Measurements from ENCODE around the gene PHF21A.

PHF21A gene

GRCh38 chr11:46079662-46080061 is 41.6 kb downstream of the PHF21A start:
- TF ChIP-seq ZFX (IDR thresholded peaks at IDR 0.05) (no peak), CTCF (conservative IDR thresholded peaks at IDR 0.05) (no peak)
- no peak overlapping the region for H3K27ac ChIP-seq

GRCh38 chr11:46075928-46076327 is 45.3 kb downstream of the PHF21A start:
- TF ChIP-seq CTCF (conservative IDR thresholded peaks at IDR 0.05) (peak; percentile 36), ZFX (IDR thresholded peaks at IDR 0.05) (no peak)
- H3K27ac ChIP-seq = no peak overlapping the region

- no peak overlapping the region for H3K27ac ChIP-seq
- TF ChIP-seq CTCF (conservative IDR thresholded peaks at IDR 0.05) = no peak
- TF ChIP-seq ZFX (IDR thresholded peaks at IDR 0.05) = no peak
Measured at GRCh38 chr11:46075168-46075567, 46.1 kb downstream of the PHF21A start.

GRCh38 chr11:46073632-46074031 is 47.6 kb downstream of the PHF21A start:
- no peak for TF ChIP-seq CTCF (conservative IDR thresholded peaks at IDR 0.05)
- no peak for TF ChIP-seq ZFX (IDR thresholded peaks at IDR 0.05)
- H3K27ac ChIP-seq = no peak overlapping the region

GRCh38 chr11:46072172-46072964 is 48.9 kb downstream of the PHF21A start:
- TF ChIP-seq ZFX (IDR thresholded peaks at IDR 0.05) (no peak), CTCF (conservative IDR thresholded peaks at IDR 0.05) (no peak)
- no peak overlapping the region for H3K27ac ChIP-seq

GRCh38 chr11:46071091-46071490 is 50.2 kb downstream of the PHF21A start:
- TF ChIP-seq ZFX (IDR thresholded peaks at IDR 0.05) (no peak), CTCF (conservative IDR thresholded peaks at IDR 0.05) (no peak)
- no peak overlapping the region for H3K27ac ChIP-seq

GRCh38 chr11:46069595-46069994 is 51.7 kb downstream of the PHF21A start:
- H3K27ac ChIP-seq = no peak overlapping the region
- TF ChIP-seq CTCF (conservative IDR thresholded peaks at IDR 0.05) (no peak), ZFX (IDR thresholded peaks at IDR 0.05) (no peak)
